ENCODE results near the gene POU6F1. TPM values are rescaled to one million over a fixed set of nuclear protein-coding genes. Genes with fewer than 3 reads are reported as not detected.

POU6F1 gene
- total RNA-seq, 1 experiment from 2014 or later: 6.9 TPM

- Histone ChIP-seq H3K9me3 (ENCODE audit: low read length) (no peaks in the 10 kb centered on the region), H3K27me3 (ENCODE audit: low read length) (no peaks in the 10 kb centered on the region), H2AFZ (ENCODE audit: low read length) (no peak overlapping the region), H3F3A (ENCODE audit: low read length, unreplicated experiment) (no peaks in the 10 kb centered on the region), H3K27ac (ENCODE audit: low read length) (no peak overlapping the region), H3K4me3 (ENCODE audit: low read length) (no peak overlapping the region), H3K79me2 (ENCODE audit: low read length) (no peaks in the 10 kb centered on the region), H3K4me1 (ENCODE audit: insufficient read depth, low read length) (no peaks in the 10 kb centered on the region), H3K9me2 (replicated peaks; ENCODE audit: low read length) (no peaks in the 10 kb centered on the region), H3K9ac (ENCODE audit: low read length) (no peak overlapping the region), H3K36me3 (ENCODE audit: low read depth, low read length) (no peaks in the 10 kb centered on the region), H3K4me2 (ENCODE audit: low read length) (no peak overlapping the region), H4K20me1 (ENCODE audit: low read length) (no peaks in the 10 kb centered on the region)
- intact Hi-C loops (cut with micrococcal nuclease): no loop called here
- POLR2A ChIA-PET (ENCODE audit: unreplicated experiment): no interaction called here
- CTCF ChIA-PET: no interaction called here
- DNase-seq: no peak
- TF ChIP-seq EZH2phosphoT487 (IDR thresholded peaks at IDR 0.05; ENCODE audit: borderline replicate concordance, low read length) (no peak), EZH2 (IDR thresholded peaks at IDR 0.05; ENCODE audit: low read length, unreplicated experiment) (no peak), CTCF (conservative IDR thresholded peaks at IDR 0.05; ENCODE audit: low read depth, low read length) (no peak)
- ATAC-seq: no peak
- no TSS peak for BruUV-seq (replicated peaks)
Observed at GRCh38 chr12:51225771-51226170, 7.9 kb upstream of the POU6F1 start.

- no peaks in the 10 kb centered on the region for H3K36me3 ChIP-seq (ENCODE audit: low read depth, low read length)
- H3K9me3 ChIP-seq (ENCODE audit: low read length): no peaks in the 10 kb centered on the region
- ATAC-seq (no peak), DNase-seq (no peak)
- BruUV-seq (replicated peaks): no TSS peak
- H3K9ac ChIP-seq (ENCODE audit: low read length): no peak overlapping the region
- H3K9me2 ChIP-seq (replicated peaks; ENCODE audit: low read length): no peaks in the 10 kb centered on the region
- no peaks in the 10 kb centered on the region for H3K27me3 ChIP-seq (ENCODE audit: low read length)
- ChIA-PET POLR2A (ENCODE audit: unreplicated experiment) (no interaction called here), CTCF (no interaction called here)
- no peaks in the 10 kb centered on the region for H3F3A ChIP-seq (ENCODE audit: low read length, unreplicated experiment)
- no peak overlapping the region for H3K27ac ChIP-seq (ENCODE audit: low read length)
- intact Hi-C loops (cut with micrococcal nuclease): no loop called here
- H2AFZ ChIP-seq (ENCODE audit: low read length): no peak overlapping the region
- H4K20me1 ChIP-seq (ENCODE audit: low read length): no peaks in the 10 kb centered on the region
- no peaks in the 10 kb centered on the region for H3K79me2 ChIP-seq (ENCODE audit: low read length)
- H3K4me2 ChIP-seq (ENCODE audit: low read length): no peak overlapping the region
- TF ChIP-seq EZH2 (IDR thresholded peaks at IDR 0.05; ENCODE audit: low read length, unreplicated experiment): no peak
- no peak for TF ChIP-seq CTCF (conservative IDR thresholded peaks at IDR 0.05; ENCODE audit: low read depth, low read length)
- no peak for TF ChIP-seq EZH2phosphoT487 (IDR thresholded peaks at IDR 0.05; ENCODE audit: borderline replicate concordance, low read length)
- no peak overlapping the region for H3K4me3 ChIP-seq (ENCODE audit: low read length)
- H3K4me1 ChIP-seq (ENCODE audit: insufficient read depth, low read length): no peaks in the 10 kb centered on the region
Observed at GRCh38 chr12:51225234-51225633, 7.4 kb upstream of the POU6F1 start.

DNA sequence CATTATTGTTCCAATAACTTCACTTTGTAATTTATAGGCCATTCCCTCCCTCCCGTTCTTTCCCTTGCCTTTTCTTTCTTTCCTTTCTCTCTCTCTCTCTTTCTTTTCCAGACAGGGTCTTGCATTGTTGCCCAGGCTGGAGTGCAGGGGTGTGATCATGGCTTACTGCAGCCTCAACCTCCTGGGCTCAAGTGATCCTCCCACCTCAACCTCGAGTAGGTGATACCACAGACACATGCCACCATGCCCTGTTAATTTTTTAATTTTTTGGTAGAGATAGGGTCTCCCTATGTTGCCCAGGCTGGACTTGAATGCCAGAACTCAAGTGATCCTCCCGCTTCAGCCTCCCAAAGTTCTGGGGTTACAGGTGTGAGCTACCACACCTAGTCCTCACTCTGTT lies 6.8 kb upstream of the POU6F1 start:
- no peak for DNase-seq
- intact Hi-C loops (cut with micrococcal nuclease): no loop called here
- H3K9me2 ChIP-seq (replicated peaks; ENCODE audit: low read length): no peaks in the 10 kb centered on the region
- H3K27me3 ChIP-seq (ENCODE audit: low read length): no peaks in the 10 kb centered on the region
- H3K79me2 ChIP-seq (ENCODE audit: low read length): no peaks in the 10 kb centered on the region
- H3K9ac ChIP-seq (ENCODE audit: low read length): no peak overlapping the region
- H3K4me2 ChIP-seq (ENCODE audit: low read length): no peak overlapping the region
- TF ChIP-seq EZH2phosphoT487 (IDR thresholded peaks at IDR 0.05; ENCODE audit: borderline replicate concordance, low read length) (no peak), CTCF (conservative IDR thresholded peaks at IDR 0.05; ENCODE audit: low read depth, low read length) (no peak)
- H3K9me3 ChIP-seq (ENCODE audit: low read length): no peaks in the 10 kb centered on the region
- BruUV-seq (replicated peaks): no TSS peak
- H4K20me1 ChIP-seq (ENCODE audit: low read length): no peaks in the 10 kb centered on the region
- H2AFZ ChIP-seq (ENCODE audit: low read length): no peak overlapping the region
- POLR2A ChIA-PET (ENCODE audit: unreplicated experiment): no interaction called here
- H3K36me3 ChIP-seq (ENCODE audit: low read depth, low read length): no peaks in the 10 kb centered on the region
- H3F3A ChIP-seq (ENCODE audit: low read length, unreplicated experiment): no peaks in the 10 kb centered on the region
- CTCF ChIA-PET: no interaction called here
- no peak for ATAC-seq
- H3K27ac ChIP-seq (ENCODE audit: low read length): no peak overlapping the region
- no peak overlapping the region for H3K4me3 ChIP-seq (ENCODE audit: low read length)
- no peaks in the 10 kb centered on the region for H3K4me1 ChIP-seq (ENCODE audit: insufficient read depth, low read length)

Measured in PC-3 (cell line).